ENCODE results near the gene DCAF16.

DNA sequence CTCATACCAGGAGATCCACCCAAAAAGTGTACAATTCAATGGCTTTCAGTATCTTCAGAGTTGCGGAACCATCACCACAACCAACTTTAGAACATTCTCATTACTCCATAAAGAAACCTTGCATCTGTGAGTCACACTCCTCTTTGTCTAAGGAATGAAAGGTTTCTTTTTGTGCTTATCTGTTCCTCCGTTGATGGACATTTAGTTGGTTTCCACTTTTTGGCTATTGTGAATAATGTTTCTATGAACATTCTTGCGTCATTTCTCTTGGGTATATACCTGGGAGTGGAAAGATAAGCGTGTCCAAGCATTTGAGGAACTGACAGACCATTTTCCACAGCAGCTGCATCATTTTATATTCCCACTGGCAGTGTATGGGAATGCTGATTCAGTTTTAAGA is 39.7 kb downstream of the DCAF16 start:
- TF ChIP-seq CTCF (IDR thresholded peaks at IDR 0.05): no peak
- TF ChIP-seq ZFX (IDR thresholded peaks at IDR 0.05; ENCODE audit: borderline replicate concordance): no peak

Data from 22Rv1 (cell line).